Activated B cell treated with CpG ODN at 0.5 μM for 24 hours (primary cell): ENCODE measurements around the gene TNNI3K. TPM values are rescaled to one million over a fixed set of nuclear protein-coding genes. Genes with fewer than 3 reads are reported as not detected.

ENCODE experiments used
- ATAC-seq: fragments of 200-7000 bp; cut with Tn5 transposase; one replicate; pipeline ENCODE4 v1.10.0; 2021; ENCODE audit warnings: low read depth, mild to moderate bottlenecking, moderate library complexity
- CTCF ChIA-PET: fragments of 350-600 bp; sonication (Branson Sonifier 250); formaldehyde crosslinking; loops from one replicate; lab custom pipeline; 2021; ENCODE audit warnings: antibody characterized with exemption; lab: Charles Lee
- POLR2A ChIA-PET: fragments of 350-600 bp; sonication (Branson Sonifier 250); formaldehyde crosslinking; loops from one replicate; lab custom pipeline; 2021; ENCODE audit warnings: antibody characterized with exemption; lab: Charles Lee
- DNase-seq: peaks from one replicate; pipeline ENCODE4 v3.0.0; 2022
- H3K27ac Mint-ChIP-seq: one replicate; pipeline ENCODE4 v1.8.0; 2020; ENCODE audit warnings: mixed read lengths
- H3K27me3 Mint-ChIP-seq: one replicate; pipeline ENCODE4 v1.8.0; 2021; ENCODE audit warnings: mixed read lengths
- H3K36me3 Mint-ChIP-seq: one replicate; pipeline ENCODE4 v1.8.0; 2021; ENCODE audit warnings: low read depth, mixed read lengths
- H3K4me1 Mint-ChIP-seq: one replicate; pipeline ENCODE4 v1.8.0; 2021; ENCODE audit warnings: mixed read lengths
- H3K4me3 Mint-ChIP-seq: one replicate; pipeline ENCODE4 v1.8.0; 2020; ENCODE audit warnings: mild to moderate bottlenecking, mixed read lengths
- H3K9me3 Mint-ChIP-seq: one replicate; pipeline ENCODE4 v1.8.0; 2020; ENCODE audit warnings: mixed read lengths
- CTCF ChIP-seq: fragments of 200-600 bp; IDR thresholded peaks from one replicate; pipeline ENCODE4 v1.8.0; 2022; ENCODE audit warnings: antibody characterized with exemption, mild to moderate bottlenecking
- intact Hi-C: fragments of 100-400 bp; cut with micrococcal nuclease; formaldehyde crosslinking; loops from one replicate; pipeline ENCODE4 v1.15.1; 2024
- total RNA-seq: library from RNA; stranded (reverse); gene quantifications from 2 replicates; pipeline ENCODE4 v1.2.3, GENCODE V29; 2022

Gene TNNI3K
- total RNA-seq, 1 donor from 2014 or later, result not detected

- H3K27me3 Mint-ChIP-seq, result no peaks in the 10 kb centered on the region
- no peak overlapping the region for H3K27ac Mint-ChIP-seq
- POLR2A ChIA-PET, result no interaction called here
- H3K4me1 Mint-ChIP-seq, result no peaks in the 10 kb centered on the region
- H3K36me3 Mint-ChIP-seq, result no peaks in the 10 kb centered on the region
- H3K9me3 Mint-ChIP-seq, result no peaks in the 10 kb centered on the region
- ATAC-seq (no peak), DNase-seq (no peak)
- H3K4me3 Mint-ChIP-seq, result no peak overlapping the region
- no peak for TF ChIP-seq CTCF
- CTCF ChIA-PET, result no interaction called here
- intact Hi-C loops, result no loop called here
Measured at GRCh38 chr1:74505928-74506710, 270.9 kb downstream of the TNNI3K start.

GRCh38 chr1:74508449-74508848 is 273.3 kb downstream of the TNNI3K start:
- H3K4me3 Mint-ChIP-seq, result no peak overlapping the region
- DNase-seq (no peak), ATAC-seq (no peak)
- no peaks in the 10 kb centered on the region for H3K9me3 Mint-ChIP-seq
- no peaks in the 10 kb centered on the region for H3K4me1 Mint-ChIP-seq
- H3K36me3 Mint-ChIP-seq, result no peaks in the 10 kb centered on the region
- intact Hi-C loops, result no loop called here
- H3K27me3 Mint-ChIP-seq, result peaks cover 3% of the 10 kb centered on the region
- no peak overlapping the region for H3K27ac Mint-ChIP-seq
- ChIA-PET POLR2A (no interaction called here), CTCF (no interaction called here)
- TF ChIP-seq CTCF, result no peak

GRCh38 chr1:74512170-74512915 is 277.2 kb downstream of the TNNI3K start, which contains the start of gene LRRC53:
LRRC53 (minus strand) TSS chr1:74512611; CDS start chr1:74483349, 29,262 bp downstream.
- ChIA-PET CTCF (interaction anchor here (2.0 kb wide), 1 partner anchor 9 kb away, joined by 5 read pairs; no protein-coding TSS in a partner anchor), POLR2A (no interaction called here)
- Mint-ChIP-seq H3K27ac (no peak within 1 kb of the TSS), H3K4me3 (no peak within 1 kb of the TSS), H3K36me3 (no peaks in the 10 kb centered on the region), H3K27me3 (peaks cover 3% of the 10 kb centered on the region), H3K9me3 (no peaks in the 10 kb centered on the region), H3K4me1 (no peaks in the 10 kb centered on the region)
- TF ChIP-seq CTCF, result no peak
- DNase-seq, result no peak
- intact Hi-C loops, result no loop called here
- ATAC-seq, result no peak

GRCh38 chr1:74513411-74514300 is 278.5 kb downstream of the TNNI3K start:
- DNase-seq (no peak), ATAC-seq (no peak)
- H3K4me3 Mint-ChIP-seq, result no peak overlapping the region
- peaks cover 3% of the 10 kb centered on the region for H3K27me3 Mint-ChIP-seq
- H3K4me1 Mint-ChIP-seq, result no peaks in the 10 kb centered on the region
- no peak overlapping the region for H3K27ac Mint-ChIP-seq
- ChIA-PET POLR2A (no interaction called here), CTCF (interaction anchor here (2.0 kb wide), 1 partner anchor 10 kb away, joined by 5 read pairs; no protein-coding TSS in a partner anchor)
- H3K9me3 Mint-ChIP-seq, result no peaks in the 10 kb centered on the region
- intact Hi-C loops, result no loop called here
- H3K36me3 Mint-ChIP-seq, result no peaks in the 10 kb centered on the region
- TF ChIP-seq CTCF, result no peak
